ENCODE results near the gene MMP17.

Gene MMP17

DNA sequence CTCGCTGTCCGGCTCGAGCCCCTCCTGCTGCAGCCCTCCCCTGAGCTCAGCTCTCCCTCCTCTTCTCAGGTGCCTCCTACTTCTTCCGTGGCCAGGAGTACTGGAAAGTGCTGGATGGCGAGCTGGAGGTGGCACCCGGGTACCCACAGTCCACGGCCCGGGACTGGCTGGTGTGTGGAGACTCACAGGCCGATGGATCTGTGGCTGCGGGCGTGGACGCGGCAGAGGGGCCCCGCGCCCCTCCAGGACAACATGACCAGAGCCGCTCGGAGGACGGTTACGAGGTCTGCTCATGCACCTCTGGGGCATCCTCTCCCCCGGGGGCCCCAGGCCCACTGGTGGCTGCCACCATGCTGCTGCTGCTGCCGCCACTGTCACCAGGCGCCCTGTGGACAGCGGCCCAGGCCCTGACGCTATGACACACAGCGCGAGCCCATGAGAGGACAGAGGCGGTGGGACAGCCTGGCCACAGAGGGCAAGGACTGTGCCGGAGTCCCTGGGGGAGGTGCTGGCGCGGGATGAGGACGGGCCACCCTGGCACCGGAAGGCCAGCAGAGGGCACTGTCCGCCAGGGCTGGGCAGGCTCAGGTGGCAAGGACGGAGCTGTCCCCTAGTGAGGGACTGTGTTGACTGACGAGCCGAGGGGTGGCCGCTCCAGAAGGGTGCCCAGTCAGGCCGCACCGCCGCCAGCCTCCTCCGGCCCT is 22.8 kb downstream of the MMP17 start:
- DNase-seq (ENCODE audit: low read depth) = no peak

DNA sequence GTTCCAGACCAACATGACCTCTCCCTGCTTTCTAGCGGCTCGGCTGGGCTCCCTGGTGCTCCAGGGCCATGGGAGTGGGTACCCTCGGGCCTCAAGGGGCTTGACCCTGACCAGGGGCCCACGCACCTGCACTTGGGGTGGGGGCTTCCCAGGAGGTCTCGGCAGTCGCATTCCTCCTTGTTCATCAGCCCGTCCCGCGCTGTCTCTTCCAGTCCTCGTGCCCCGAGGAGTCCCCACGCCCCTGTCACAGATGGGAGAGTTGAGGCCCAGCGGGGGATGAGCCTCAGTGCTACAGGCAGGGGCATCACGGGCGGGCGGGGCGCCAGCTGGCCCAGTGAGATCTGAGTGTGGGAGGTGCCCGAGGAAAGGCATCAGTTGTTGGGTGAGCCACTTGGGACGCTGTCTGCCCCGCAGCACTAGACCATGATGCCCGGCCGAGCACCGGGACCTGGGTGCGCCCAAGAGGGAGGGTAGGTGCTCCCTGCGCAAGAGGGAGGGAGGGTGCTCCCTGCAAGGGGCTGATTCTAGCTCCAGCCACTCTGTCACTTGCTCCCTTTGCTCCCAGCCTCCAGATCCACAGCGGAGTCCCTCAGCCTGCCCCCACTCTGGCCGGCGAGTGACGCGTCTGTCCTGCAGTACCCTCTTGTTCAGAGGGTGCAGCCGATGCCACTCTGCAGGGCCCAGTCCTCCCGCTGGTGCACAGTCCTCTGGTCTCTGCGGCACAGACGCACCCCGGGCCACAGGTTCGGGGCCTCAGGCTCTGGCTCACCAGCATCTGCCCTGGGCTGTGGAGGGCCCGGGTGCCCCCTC is 23.8 kb downstream of the MMP17 start:
- no peak for DNase-seq (ENCODE audit: low read depth)

GRCh38 chr12:131852551-131853299 is 24.5 kb downstream of the MMP17 start:
- no peak for DNase-seq (ENCODE audit: low read depth)

DNA sequence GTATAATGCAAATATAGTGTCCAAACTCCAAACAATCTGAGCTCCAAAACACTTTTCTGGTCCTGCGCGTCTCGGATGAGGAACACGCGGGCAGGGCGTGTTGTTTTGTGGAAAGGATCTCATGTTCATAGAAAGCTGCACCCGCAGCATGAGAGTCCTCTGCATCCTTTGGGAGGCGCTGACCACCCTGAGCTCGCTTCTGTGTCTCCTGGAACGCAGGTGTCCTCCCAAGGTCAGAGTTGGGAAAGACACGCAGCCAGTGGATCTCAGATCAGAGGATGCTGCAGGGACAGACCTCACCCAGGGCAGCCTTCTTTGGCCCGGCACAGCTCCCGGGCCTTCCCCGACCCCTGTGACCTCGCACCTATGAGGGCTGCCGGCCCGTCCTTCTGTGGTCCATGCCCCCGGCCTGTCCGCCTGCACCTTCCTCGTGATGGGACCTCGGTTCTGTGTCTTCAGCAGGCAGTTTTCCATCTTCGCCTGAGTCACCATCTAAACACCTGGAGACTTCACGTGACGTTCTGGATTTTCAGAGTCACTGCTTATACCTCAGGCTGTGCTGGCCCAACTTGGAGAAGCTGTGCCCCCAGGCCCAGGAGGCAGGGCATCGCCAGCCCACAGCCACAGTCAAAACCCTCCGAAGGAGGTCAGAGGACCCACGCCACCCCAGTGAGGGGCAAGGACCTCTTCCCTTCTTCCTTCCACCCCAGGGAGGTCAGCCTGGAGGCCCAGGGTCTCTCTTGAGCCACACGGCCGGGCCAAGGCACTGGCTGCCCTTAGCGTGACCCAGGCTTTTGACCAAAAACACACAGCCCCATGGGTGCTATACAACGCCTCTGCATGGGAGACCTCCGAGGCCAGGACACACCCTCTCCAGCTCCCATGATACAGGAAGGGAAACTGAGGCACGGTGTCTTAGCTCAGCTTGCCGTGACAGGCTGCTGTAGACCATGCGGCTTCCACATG is 25.9 kb downstream of the MMP17 start:
- DNase-seq (ENCODE audit: low read depth) = no peak

- no peak for DNase-seq (ENCODE audit: low read depth)
These were observed 26.8 kb downstream of the MMP17 start for GRCh38 chr12:131854861-131855476.

GRCh38 chr12:131855521-131856142 is 27.4 kb downstream of the MMP17 start:
- no peak for DNase-seq (ENCODE audit: low read depth)

GRCh38 chr12:131856366-131857097 is 28.3 kb downstream of the MMP17 start:
- no peak for DNase-seq (ENCODE audit: low read depth)

- DNase-seq (ENCODE audit: low read depth) = no peak
These were observed 30.0 kb downstream of the MMP17 start for GRCh38 chr12:131857908-131858850.

DNA sequence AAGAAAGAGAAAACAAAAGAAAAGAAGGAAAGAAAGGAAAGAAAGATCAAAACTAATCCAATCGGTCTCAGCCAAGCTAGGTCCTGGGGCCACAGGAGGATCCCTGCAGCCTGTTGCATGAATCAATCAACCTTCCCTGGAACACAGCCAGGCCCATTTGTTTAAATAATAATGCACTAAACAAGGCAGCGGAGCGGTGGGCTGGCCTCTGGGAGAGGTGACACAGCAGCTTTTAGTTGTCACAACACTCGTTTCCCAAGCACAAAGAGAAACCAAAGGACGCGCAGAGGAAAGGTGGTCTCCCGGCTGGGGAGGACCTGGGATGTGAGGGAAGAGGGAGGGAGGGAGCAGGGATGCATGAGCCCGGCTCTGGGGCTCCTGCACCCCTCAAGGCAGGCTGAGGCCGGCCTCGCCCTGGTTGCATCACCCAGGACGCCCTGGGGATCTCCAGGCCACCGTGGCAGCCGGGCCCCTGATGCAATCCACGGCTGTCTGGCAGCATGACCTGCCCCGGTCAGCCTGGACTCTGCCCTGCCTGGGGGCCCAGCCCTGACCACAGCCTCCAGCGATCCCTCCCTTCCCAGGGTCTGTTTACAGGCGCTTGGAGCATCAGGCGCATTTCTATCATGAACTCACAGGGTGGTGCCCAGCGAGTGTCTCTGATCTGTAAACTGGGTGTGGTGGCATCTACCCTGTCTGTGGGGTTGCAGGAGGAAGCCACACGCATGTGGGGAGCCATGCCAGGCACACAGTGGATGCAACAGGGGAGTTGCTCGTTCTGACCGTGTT is 32.5 kb downstream of the MMP17 start:
- no peak for DNase-seq (ENCODE audit: low read depth)

DNA sequence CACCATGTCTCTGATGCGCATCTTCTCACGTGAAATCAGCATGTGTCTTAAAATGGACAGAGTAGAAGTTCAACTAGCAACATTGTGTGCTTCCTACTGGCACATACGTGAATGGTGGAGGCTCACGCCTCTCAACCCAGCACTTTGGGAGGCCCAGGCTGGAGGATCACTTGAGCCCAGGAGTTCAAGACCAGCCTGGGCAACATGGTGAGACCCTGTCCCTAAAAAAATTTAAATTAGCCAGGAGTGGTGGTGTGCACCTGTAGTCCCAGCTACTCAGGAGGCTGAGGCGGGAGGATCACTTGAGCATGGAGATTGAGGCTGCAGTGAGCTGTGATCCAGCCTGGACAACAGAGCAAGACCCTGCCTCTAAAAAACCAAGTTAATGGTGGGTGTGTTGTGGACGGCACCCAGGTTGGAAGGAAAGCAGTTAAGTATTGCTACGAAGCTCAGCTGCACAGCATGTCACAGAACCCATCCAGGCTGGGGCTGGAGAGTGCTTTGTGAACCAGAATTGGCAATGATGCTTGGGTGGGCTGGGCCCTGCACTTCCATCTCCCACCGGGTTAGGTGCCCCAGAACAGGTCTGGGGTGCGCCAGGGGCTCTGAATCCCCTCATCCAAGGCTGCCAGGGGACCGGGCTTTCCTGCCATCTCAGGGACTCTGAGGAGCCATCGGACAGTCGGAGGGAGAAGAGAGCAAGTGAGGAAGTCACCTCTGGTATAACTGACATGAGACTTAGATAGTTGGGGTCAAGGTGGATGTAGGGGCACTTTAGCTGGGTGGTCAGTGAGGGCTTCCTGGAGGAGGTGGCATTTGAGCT is 33.3 kb downstream of the MMP17 start:
- no peak for DNase-seq (ENCODE audit: low read depth)

GRCh38 chr12:131862084-131862441 is 33.9 kb downstream of the MMP17 start:
- DNase-seq (ENCODE audit: low read depth) = no peak

DNA sequence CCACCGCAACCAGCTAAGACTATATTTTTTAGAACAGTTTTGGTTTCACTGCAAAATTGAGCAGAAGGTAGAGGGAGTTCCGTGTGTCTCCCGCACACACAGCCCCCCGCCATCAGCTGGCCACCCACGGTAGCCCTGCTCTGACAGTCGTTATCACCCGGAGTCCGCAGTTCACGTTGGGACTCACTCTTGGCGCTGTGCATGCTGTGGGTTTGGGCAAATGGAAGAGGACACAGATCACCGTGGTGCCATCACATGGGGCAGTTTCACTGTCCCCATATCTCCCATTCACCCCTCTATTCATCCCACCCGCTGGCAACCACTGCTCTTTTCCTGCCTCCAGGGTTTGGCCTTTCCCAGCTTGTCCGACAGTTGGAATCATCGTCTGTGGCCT is 34.4 kb downstream of the MMP17 start:
- no peak for DNase-seq (ENCODE audit: low read depth)

- no peak for DNase-seq (ENCODE audit: low read depth)
These were observed 35.0 kb downstream of the MMP17 start for GRCh38 chr12:131862994-131863710.

- no peak for DNase-seq (ENCODE audit: low read depth)
These were observed 35.7 kb downstream of the MMP17 start for GRCh38 chr12:131863711-131864396.

DNA sequence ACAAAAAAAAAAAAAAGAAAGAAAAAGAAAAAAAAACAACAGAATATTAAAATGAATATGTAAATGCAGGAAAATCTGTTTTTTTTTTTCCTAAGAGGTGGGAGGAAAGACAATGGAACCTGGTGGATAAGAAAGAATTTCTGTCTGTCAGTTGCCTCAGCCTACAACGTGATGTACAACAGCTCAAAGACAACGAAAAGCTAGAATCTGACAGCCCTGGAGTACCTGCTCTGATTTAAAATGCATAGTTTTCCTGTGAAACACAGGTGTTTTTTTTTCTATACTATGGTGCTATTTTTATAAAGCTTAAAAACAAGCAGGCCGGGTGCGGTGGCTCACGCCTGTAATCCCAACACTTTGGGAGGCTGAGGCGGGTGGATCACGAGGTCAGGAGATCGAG is 36.3 kb downstream of the MMP17 start:
- no peak for DNase-seq (ENCODE audit: low read depth)

Data from non-pigmented ciliary epithelial cell (primary cell).